D721Med (cell line): ENCODE results near the gene P2RX5.

ENCODE experiments used
- DNase-seq: peaks from one replicate; pipeline ENCODE4 v3.0.0; 2011; ENCODE audit warnings: low spot score; ENCODE audit not compliant: insufficient read length
- FAIRE-seq: peaks from 2 replicates; lab custom pipeline; 2011; peaks lifted over from hg19 to GRCh38; lab: Jason Lieb, UNC
- CTCF ChIP-seq: IDR thresholded peaks from 2 replicates; pipeline ENCODE4 v1.5.1; 2012; ENCODE audit warnings: mild to moderate bottlenecking, control low read depth; ENCODE audit not compliant: insufficient read depth; ENCODE audit errors: missing control alignments

The P2RX5 gene

DNA sequence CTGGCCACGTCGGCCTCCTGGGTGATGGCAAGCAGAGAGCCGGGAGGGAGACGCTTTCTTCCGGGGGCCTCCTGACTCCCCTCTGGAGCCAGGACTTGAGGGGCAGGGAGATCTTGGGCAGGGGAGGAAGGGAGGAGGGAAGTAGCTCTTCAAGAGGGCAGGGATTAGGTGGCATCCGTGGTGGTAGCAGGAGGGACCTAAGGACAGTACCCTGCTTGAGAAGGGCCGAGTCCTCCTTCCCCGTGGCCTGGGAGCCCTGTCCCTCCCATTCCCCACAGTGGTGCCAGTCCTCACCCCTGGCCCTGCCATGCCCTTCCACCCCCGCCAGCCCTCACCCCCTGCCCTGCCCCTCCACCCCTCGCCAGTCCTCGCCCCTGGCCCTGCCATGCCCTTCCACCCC is 40.2 kb downstream of the P2RX5 start:
- TF ChIP-seq CTCF = no peak
- DNase-seq (no peak), FAIRE-seq (no peak)

- DNase-seq (peak; percentile 54), FAIRE-seq (no peak)
These were observed 48.0 kb downstream of the P2RX5 start for GRCh38 chr17:3647769-3648555.

DNA sequence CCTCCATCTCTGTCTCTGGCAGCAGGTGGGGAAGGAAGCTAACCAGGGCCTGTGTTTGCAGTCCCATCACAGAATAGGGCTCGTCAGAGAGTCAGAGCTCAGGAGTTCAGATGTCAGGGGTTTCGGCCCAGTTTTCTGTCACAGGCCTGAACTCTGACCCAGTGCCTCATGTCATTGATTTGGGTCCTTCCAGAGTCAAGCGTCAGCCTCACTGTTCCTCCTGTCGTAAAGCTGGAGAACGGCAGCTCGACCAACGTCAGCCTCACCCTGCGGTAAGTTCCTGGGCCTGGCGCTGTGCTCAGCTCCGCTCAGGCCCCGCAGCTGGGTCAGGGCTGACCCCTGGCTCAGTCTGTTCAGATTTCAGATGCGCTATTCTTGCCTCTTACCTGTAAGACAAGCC is 48.7 kb downstream of the P2RX5 start:
- FAIRE-seq = no peak
- no peak for TF ChIP-seq CTCF

More at GRCh38 chr17:3647769-3648555, 48.0 kb downstream of the P2RX5 start:
- TF ChIP-seq CTCF = peak; percentile 21

DNA sequence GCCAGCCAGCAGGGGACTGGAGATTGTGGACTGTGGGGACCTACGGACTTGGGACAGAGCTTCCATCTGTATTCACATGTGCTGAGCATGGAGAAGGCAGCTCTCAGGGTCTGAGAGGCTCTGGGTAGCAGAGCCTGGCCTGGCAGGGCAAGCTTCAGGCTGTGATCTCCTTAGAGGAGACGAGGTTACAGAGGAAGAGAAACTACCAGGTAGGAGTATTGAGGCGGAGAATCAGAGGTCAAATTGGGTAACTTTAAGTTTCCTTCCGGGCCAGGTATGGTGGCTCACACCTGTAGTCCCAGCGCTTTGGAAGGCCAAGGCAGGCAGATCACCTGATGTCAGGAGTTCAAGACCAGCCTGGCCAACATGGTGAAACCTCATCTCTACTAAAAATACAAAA is 50.6 kb downstream of the P2RX5 start:
- DNase-seq (no peak), FAIRE-seq (no peak)
- TF ChIP-seq CTCF = no peak

More for the DNA sequence above, 48.7 kb downstream of the P2RX5 start:
- DNase-seq = no peak

DNA sequence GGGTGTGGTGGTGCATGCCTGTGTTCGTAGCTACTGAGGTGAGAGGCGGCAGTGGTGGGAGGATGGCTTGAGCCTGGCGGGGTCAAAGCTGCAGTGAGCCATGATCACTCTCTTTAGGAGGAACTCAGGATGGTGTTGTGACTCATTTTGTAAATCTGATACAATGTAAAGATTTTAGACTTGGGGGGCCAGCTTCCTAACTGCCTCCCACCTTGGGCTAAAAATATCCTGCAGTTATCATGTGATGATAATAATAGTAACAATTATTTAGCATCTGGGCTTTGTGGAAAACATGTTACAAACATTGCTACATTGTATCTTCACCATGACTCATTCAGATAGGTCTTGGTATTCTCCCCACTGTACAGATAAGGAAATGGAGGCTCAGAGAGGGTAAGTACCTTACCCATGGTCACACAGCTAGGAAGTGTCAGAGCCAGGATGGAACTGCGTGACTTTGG is 52.0 kb downstream of the P2RX5 start:
- no peak for TF ChIP-seq CTCF
- no peak for DNase-seq
- no peak for FAIRE-seq

- TF ChIP-seq CTCF = no peak
- FAIRE-seq (no peak), DNase-seq (no peak)
These were observed 54.1 kb downstream of the P2RX5 start for GRCh38 chr17:3641717-3642486.

DNA sequence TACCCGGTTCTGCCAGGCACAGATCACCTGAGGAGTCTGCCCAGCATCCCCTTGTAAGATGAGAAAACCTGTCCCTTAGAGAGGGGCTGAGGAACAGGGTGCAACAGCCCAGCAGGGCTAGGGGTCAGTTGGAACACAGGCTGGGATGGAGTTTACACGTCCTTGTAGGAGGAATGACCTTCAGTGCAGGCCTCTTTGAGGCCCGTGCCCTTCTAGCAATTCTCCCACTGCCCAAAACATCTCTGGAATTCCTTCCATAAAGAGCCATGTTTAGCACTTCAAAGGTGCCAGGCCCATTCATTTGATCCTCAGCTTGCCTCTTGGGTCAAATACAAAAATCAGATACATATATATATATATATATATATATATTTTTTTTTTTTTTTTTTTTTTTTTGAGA is 54.9 kb downstream of the P2RX5 start:
- no peak for TF ChIP-seq CTCF
- FAIRE-seq (no peak), DNase-seq (no peak)
